HepG2 (cell line): ENCODE data around the gene SOBP. TPM values are rescaled to one million over a fixed set of nuclear protein-coding genes. Genes with fewer than 3 reads are reported as not detected.
A peak's percentile ranks its signal among the peaks of the same experiment; 100 is the strongest.

Source experiments
- CEBPG ChIP-seq: IDR thresholded peaks from 2 replicates; pipeline ENCODE4 v1.6.1; 2016
- KLF16 ChIP-seq, 2 experiments: sonication (generic) in 1 of 2; formaldehyde crosslinking in 1 of 2; IDR thresholded peaks; 2 replicates each; pipeline versions ENCODE4 v1.6.1 to v1.8.0; 2016 to 2023; ENCODE audit warnings: missing genetic modification reagents in 2 of 2, missing compliant biosample characterization in 1 of 2
- PITX1 ChIP-seq: sonication (generic); formaldehyde crosslinking; IDR thresholded peaks from 2 replicates; pipeline ENCODE4 v1.5.1; 2020; ENCODE audit warnings: mild to moderate bottlenecking, missing genetic modification reagents
- POGK ChIP-seq: sonication (generic); formaldehyde crosslinking; conservative IDR thresholded peaks from 2 replicates; pipeline ENCODE4 v1.8.0; 2022; ENCODE audit warnings: mild to moderate bottlenecking, moderate library complexity, missing genetic modification reagents
- PPARG ChIP-seq: conservative IDR thresholded peaks from 2 replicates; pipeline ENCODE4 v1.6.1; 2016; ENCODE audit warnings: missing biosample characterization, missing genetic modification reagents
- STAT6 ChIP-seq: sonication (generic); formaldehyde crosslinking; IDR thresholded peaks from 2 replicates; pipeline ENCODE4 v1.4.0; 2020; ENCODE audit warnings: missing genetic modification reagents, mild to moderate bottlenecking, borderline replicate concordance
- TFAP4 ChIP-seq: sonication (generic); IDR thresholded peaks from 2 replicates; pipeline ENCODE4 v1.6.1; 2016; ENCODE audit warnings: low read depth, borderline replicate concordance
- THAP9 ChIP-seq: sonication (generic); formaldehyde crosslinking; IDR thresholded peaks from 2 replicates; pipeline ENCODE4; 2020; ENCODE audit warnings: missing genetic modification reagents, mild to moderate bottlenecking, borderline replicate concordance
- TOPORS ChIP-seq: sonication (generic); formaldehyde crosslinking; IDR thresholded peaks from 2 replicates; pipeline ENCODE4 v1.8.0; 2023; ENCODE audit warnings: mild to moderate bottlenecking, missing genetic modification reagents
- ZFX ChIP-seq: sonication (generic); formaldehyde crosslinking; IDR thresholded peaks from 2 replicates; pipeline ENCODE4 v1.4.0; 2020; ENCODE audit warnings: mild to moderate bottlenecking, low read depth, missing genetic modification reagents, moderate library complexity
- ZMAT3 ChIP-seq: sonication (generic); formaldehyde crosslinking; conservative IDR thresholded peaks from 2 replicates; pipeline ENCODE4 v1.7.0; 2021; ENCODE audit warnings: missing genetic modification reagents
- ZNF160 ChIP-seq: sonication (generic); formaldehyde crosslinking; IDR thresholded peaks from 2 replicates; pipeline ENCODE4 v1.8.0; 2022; ENCODE audit warnings: mild to moderate bottlenecking, inconsistent platforms, missing genetic modification reagents
- ZNF3 ChIP-seq: IDR thresholded peaks from 2 replicates; pipeline ENCODE4 v1.7.0; 2017; ENCODE audit warnings: inconsistent platforms
- ZNF317 ChIP-seq: sonication (generic); formaldehyde crosslinking; IDR thresholded peaks from 2 replicates; pipeline ENCODE4 v1.5.0; 2020; ENCODE audit warnings: mild to moderate bottlenecking, missing genetic modification reagents
- ZNF430 ChIP-seq: sonication (generic); formaldehyde crosslinking; IDR thresholded peaks from 2 replicates; pipeline ENCODE4 v1.9.0; 2021; ENCODE audit warnings: mild to moderate bottlenecking, missing genetic modification reagents
- ZNF451 ChIP-seq: sonication (generic); formaldehyde crosslinking; IDR thresholded peaks from 2 replicates; pipeline ENCODE4 v1.5.0; 2020; ENCODE audit warnings: mild to moderate bottlenecking, missing genetic modification reagents
- ZNF574 ChIP-seq: sonication (generic); formaldehyde crosslinking; IDR thresholded peaks from 2 replicates; pipeline ENCODE4 v1.4.0; 2020; ENCODE audit warnings: missing genetic modification reagents
- ZNF713 ChIP-seq: sonication (generic); formaldehyde crosslinking; IDR thresholded peaks from 2 replicates; pipeline ENCODE4 v1.4.0; 2020; ENCODE audit warnings: mild to moderate bottlenecking, missing genetic modification reagents
- ZNF891 ChIP-seq: sonication (generic); formaldehyde crosslinking; IDR thresholded peaks from 2 replicates; pipeline ENCODE4 v1.5.0; 2020; ENCODE audit warnings: mild to moderate bottlenecking, missing genetic modification reagents
- polyA plus RNA-seq, 8 experiments: library from polyadenylated mRNA; depleted of rRNA in 3 of 8; stranded (reverse) in 7 of 8; unstranded in 1 of 8; fragments of >200 nt; fragmentation: Illumina TruSeq in 4 of 8; extraction: Trizol in 4 of 8; gene quantifications; 2 replicates each; pipeline versions ENCODE4 v1.2.1 to v1.2.3, GENCODE V29; 2011 to 2016; ENCODE audit warnings: low read depth in 4 of 8, missing spikeins in 1 of 8, mixed read lengths in 1 of 8; ENCODE audit not compliant: insufficient read depth in 1 of 8
- total RNA-seq, 5 experiments: library from RNA; depleted of rRNA; stranded (reverse); fragments of >200 nt; fragmentation: Illumina TruSeq; extraction: Trizol; gene quantifications; 2 replicates each; pipeline ENCODE4 v1.2.3, GENCODE V29; 2016; ENCODE audit warnings: low read depth in 1 of 5

The SOBP gene
- total and polyA plus RNA-seq, 2 of the 13 experiments (the other 11 are each of a cell fraction or from before 2014, with no cell fraction given) = 1.5 to 6.9 TPM

- TF ChIP-seq POGK (CRISPR knock-in tag) = no peak; the same call in 1 of the 2 replicates
- peak; percentile 88; the same call in 1 of the 2 replicates for TF ChIP-seq TFAP4
- peak; percentile 54; the same call in 1 of the 2 replicates for TF ChIP-seq ZNF430 (CRISPR knock-in tag)
- TF ChIP-seq ZNF317 (CRISPR knock-in tag) = peak; percentile 22; the same call in 1 of the 2 replicates
- no peak for TF ChIP-seq ZNF3
- 0 out of 2 replicates have a peak, but pooled peaks have one; percentile 11 for TF ChIP-seq ZNF574 (CRISPR knock-in tag)
- TF ChIP-seq ZNF160 (CRISPR knock-in tag) = peak; percentile 33; the same call in 1 of the 2 replicates
- TF ChIP-seq ZNF451 = no peak
- TF ChIP-seq ZMAT3 = no peak; the same call in 1 of the 2 replicates
- TF ChIP-seq PPARG (CRISPR knock-in tag) = no peak
- TF ChIP-seq CEBPG = peak; percentile 69
- TF ChIP-seq ZNF713 (CRISPR knock-in tag) = 0 out of 2 replicates have a peak, but pooled peaks have one; percentile 52
- peak; percentile 53; the same call in 1 of the 2 replicates for TF ChIP-seq THAP9 (CRISPR knock-in tag)
- TF ChIP-seq KLF16 (CRISPR knock-in tag; IDR thresholded peaks at IDR 0.05) = 0 out of 4 replicates have a peak, but pooled peaks of 1 of the 2 experiments have one; percentile 11
- TF ChIP-seq PITX1 (CRISPR knock-in tag) = no peak
- TF ChIP-seq TOPORS (CRISPR knock-in tag) = 0 out of 2 replicates have a peak, but pooled peaks have one; percentile 9
- TF ChIP-seq ZNF891 (CRISPR knock-in tag) = peak; percentile 49; the same call in 1 of the 2 replicates
- no peak for TF ChIP-seq STAT6 (CRISPR knock-in tag)
- TF ChIP-seq ZFX (CRISPR knock-in tag) = no peak; the same call in 1 of the 2 replicates
Measured at GRCh38 chr6:107491138-107491609, 1.3 kb downstream of the SOBP start (continued).
